CD1c-positive myeloid dendritic cell (primary cell): Measurements from ENCODE around the gene ADAMTS9.

ENCODE experiments used
- DNase-seq: peaks from one replicate; pipeline ENCODE4 v3.0.0-alpha.2; 2016; ENCODE audit errors: extremely low spot score

Gene ADAMTS9

DNA sequence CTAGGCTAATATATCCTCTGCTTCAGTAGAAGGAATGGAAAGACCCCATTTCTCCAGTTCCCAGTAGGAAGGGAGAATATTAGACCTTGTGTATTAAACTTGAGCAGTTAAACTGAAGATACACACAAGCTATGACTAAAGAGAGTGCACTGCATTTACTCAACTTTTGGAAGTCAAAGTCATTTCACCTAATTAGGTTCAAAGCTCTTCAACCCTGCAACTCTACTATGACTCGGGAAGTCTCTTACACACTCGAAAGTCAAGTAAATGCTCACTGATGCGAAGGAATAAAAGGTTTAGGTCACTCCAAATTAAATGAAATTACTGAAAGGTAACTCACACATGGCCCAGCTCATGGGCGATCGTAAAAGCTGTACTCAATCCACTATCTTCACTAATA, 33.8 kb downstream of the ADAMTS9 start:
- no peak for DNase-seq

DNA sequence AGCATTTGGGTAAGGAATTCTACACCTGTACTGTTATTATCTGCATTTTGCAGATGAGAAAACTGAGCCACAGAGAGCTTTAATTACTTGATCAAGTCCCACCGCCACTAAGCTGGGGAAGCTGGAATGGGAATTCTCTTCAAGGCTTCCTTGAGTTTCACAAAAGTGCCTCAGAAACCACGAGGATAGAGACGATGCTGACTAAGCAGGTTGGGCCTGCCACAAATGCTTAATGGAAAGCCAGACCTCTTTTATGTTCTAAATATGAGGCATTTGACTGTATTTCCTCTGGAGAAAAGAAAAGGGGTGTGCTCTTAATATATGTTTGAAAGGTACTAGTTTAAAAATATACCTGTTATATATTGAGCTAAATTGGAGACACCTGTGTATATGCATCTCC, 34.7 kb downstream of the ADAMTS9 start:
- no peak for DNase-seq

- DNase-seq = no peak
Observed at GRCh38 chr3:64651741-64652241, 36.0 kb downstream of the ADAMTS9 start.

- DNase-seq = no peak
Observed at GRCh38 chr3:64651303-64651702, 36.5 kb downstream of the ADAMTS9 start.

- DNase-seq = no peak
Observed at GRCh38 chr3:64650715-64651114, 37.1 kb downstream of the ADAMTS9 start.

DNA sequence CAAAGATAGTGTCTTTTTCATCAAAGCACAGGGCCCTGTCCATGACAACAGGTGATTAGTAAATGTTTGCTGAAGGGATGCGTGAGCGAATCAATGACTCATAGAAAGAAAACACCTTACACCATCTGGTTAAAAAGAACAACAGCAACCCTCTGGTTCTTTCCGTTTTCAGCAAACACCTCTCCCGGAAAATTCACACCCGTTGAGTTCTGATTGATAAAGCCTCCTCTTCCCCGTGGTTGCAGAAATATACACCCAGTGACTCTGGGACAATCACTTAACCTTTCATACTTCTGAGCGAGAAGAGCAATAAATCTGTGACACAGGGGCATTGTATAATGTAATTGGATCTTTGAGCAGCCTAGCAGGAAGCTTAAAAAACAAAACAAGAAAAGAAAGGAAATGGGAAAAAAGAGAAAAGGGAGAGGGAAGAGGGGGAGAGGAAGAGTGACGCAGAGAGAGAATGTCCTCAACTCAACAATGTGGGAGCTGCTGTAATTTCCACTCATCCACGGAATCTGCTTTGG, 37.6 kb downstream of the ADAMTS9 start:
- no peak for DNase-seq

- no peak for DNase-seq
Observed at GRCh38 chr3:64648927-64649906, 38.6 kb downstream of the ADAMTS9 start.

DNA sequence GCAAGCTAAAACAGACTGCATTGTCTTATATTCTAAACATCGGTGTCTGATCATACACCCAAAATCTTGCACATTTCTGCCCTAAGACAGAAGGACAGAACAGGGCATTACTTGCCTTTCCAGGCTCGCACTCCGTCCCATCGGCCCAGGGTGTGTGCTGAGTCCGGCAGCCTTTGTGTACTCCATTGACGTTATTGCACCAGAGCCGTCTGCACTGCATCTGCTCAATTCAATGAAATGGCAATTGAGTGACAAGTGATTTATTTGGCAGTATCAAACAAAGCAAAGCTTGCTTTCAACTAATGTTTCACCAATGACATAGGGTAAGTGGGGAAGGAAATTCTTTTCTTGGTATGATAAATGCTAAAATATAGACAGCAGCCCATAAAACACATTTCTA, 40.0 kb downstream of the ADAMTS9 start:
- DNase-seq = no peak

DNA sequence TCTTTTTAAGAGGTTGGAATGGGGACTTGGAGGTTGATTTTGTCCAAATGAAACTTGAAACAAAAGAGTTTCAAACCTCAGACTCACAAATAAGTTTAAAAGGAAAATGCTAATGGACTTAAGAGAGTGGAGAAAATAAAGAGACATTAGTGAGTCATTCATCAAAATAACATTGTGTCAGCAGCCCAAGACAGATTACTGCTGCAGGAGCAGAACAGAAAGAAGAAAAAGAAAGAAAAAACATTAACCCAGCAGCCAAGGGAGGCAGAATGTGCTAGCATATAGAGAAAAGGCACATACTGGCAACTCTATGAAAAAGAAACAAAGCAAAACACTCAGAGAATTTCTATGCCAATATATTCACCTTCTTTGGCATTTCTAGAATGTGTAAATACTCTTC, 42.6 kb downstream of the ADAMTS9 start:
- no peak for DNase-seq

DNA sequence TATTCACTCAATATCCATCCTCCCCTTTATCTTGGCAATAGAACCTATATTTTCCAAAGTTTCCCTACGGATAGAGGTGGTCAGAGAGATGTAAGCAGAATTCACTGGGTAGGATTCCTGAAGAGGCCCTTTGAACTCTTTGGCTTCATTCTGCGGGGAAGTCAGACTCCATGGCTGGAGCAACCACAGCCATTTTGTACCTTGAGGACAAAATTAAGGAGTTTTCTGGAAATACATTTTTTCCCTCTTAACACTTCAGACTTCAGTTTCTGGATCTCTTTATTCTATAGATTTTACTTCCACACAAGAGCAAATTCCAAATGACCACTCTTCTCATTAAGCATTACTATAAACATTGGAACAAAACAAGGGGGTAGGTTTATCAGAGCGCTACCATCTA, 43.3 kb downstream of the ADAMTS9 start:
- no peak for DNase-seq

DNA sequence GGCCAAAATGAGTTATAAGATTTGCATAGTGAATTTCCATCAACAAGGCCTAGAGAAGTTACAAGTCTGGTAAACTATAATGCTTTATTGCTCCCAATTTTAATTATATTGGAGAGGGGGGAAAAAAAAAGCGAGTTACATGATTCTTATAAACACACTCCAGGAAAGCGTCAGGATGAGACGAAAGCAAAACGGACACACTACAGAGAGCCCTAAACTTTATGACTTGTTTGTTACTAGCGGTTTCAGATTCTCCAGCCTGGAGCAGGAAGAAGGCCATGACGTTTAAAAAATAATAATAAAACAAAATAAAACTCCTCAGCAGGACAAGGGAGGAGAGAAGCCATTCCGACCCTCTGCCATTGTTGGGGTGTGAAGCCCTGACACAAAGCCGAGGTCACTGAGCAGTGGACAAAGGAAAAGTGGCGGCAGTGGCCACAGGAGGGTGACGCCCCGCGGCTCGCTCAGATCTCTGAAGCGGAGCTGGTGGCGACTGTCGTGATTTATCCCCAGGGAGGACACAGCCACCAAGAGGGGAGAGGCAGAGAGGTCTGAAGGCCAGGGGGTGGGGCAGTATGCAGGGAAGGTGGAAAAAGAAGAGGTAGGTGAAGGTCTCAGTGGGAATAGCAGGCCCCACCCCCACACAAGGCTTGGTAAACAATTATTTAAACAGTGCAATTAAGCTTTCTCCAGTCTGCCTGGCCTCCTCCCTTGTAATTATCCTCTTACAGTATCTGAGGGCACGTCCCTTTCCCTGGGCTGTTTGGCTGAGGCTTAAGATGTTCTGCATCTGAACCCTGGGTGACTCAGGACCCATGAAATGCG, 45.3 kb downstream of the ADAMTS9 start:
- no peak for DNase-seq

DNA sequence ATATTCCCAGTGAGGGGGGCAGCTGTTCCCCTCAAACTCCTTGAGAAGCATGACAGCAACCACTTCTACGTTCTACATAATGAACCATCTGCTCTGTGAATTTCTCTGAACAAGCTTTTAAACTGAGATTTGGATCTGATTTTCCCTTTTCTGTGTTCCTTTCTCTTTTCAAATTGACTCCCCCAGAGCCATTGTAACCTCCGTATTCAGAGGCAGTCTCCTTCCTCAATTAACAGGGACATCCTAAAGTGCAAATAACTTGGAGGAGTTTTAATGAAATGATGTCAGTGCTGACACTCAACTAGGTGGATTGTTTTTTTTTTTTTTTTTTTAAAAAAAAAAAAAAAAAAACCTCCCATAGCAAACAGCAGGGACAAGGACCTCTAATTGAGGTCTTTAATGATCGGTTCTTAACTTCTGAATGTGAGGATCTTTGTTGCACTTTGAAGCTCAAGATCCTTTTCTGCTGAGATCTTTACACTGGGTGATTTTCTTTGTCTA, 48.8 kb downstream of the ADAMTS9 start:
- no peak for DNase-seq

DNA sequence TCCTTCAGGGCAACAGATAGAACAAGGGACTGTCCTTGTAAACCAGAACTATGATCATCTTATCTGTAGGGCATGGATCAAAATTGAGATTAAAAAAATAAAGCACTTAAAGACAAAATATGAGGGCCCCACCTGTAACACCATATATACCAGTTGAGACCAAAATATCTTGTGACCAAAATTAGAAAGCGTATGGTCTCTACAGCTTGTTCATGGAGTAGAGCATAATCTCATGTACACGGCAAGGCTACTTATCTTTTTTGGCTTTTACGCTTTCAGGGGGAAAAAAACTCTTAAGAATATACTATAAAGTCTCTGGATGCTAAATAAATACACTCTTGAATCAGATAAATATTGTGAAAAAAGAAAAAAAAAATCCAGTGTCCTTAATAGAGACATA, 49.3 kb downstream of the ADAMTS9 start:
- no peak for DNase-seq

- no peak for DNase-seq
Observed at GRCh38 chr3:64634417-64634816, 53.4 kb downstream of the ADAMTS9 start.

DNA sequence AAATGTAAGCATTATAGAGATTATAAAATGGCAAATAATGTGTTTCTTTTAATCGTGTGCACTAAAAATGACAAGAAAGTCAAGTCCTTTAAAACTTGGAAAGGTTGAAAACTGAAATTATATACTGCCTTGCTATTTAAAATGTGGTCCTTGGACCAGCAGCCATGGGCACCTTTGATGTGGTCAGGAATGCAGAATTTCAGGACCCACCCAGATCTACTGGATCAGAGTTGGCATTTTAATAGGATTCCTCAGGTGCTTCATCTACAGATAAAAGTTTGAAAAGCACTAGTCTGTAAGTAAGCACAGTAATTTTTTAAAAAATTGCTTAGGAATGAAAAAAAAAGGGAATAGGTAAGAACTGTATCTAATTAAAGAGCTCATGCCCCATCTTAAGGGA, 55.8 kb downstream of the ADAMTS9 start:
- DNase-seq = no peak

GRCh38 chr3:64627471-64628321, 60.1 kb downstream of the ADAMTS9 start:
- no peak for DNase-seq

GRCh38 chr3:64627042-64627441, 60.8 kb downstream of the ADAMTS9 start:
- DNase-seq = no peak

DNA sequence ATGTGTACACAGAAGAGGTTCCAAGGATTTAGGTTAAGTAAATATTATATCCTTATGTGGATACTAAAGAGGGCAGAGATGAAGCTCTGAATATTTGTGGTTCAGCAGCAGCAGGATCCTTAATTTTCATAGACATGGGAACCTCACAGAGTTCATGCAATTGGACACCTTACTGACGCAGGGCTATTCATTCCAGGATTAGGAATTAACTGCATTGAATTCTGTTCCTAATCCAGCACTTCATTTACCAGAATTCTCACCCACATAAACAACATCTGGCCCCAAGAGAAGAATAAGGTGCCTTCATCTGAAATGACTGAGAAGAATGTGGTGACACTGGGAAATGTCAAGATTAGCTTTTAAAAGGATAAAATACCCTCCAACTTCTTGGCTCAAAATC, 62.4 kb downstream of the ADAMTS9 start:
- DNase-seq = no peak

DNA sequence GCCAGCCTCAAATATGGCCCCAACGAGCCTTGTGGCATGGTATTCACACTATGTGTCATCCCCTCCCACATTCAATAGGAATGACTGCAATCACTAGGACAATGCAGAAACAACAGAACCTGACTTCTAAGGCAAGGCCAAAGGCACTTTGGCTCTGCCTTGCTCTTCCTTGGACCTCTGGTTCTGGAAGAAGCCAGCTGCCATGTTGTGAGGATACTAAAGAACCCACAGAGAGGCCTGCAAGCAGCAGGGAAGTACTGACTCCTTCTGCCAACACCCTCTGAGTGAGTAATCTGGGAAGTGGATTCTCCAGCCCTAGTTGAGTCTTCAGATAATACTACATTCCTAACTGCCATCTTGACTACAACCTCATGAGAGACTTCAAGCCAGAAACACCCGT, 64.7 kb downstream of the ADAMTS9 start:
- DNase-seq = no peak

DNA sequence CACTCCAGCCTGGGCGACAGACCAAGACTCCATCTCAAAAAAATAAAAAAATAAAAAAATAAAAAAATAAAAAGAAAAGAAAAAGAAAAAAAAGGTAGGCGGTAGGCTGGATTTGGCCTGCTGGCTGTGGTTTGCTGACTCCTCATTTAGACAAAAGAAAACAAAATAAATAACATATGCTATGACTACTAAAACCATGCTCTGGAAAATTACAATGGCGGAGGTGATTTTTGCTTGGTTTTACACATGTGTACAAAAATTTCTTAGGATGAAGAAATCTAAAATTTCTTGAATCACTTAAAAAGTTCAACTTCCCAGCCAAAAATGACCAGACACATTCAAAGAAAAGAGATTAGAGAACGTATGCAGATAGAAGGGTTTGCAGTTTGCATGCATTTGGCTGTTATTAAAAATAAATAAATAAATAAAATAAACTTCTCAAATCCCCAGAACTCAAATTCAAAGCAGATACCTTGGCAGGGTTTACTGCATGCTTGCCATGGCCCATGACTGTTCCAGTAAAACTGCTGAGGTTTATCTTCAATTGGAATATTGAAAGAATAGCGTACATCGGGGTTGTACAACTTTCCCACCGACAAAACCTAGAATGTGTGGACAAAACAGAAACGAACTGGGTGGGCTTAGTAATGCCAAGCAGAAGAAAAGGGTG, 65.9 kb downstream of the ADAMTS9 start:
- no peak for DNase-seq

DNA sequence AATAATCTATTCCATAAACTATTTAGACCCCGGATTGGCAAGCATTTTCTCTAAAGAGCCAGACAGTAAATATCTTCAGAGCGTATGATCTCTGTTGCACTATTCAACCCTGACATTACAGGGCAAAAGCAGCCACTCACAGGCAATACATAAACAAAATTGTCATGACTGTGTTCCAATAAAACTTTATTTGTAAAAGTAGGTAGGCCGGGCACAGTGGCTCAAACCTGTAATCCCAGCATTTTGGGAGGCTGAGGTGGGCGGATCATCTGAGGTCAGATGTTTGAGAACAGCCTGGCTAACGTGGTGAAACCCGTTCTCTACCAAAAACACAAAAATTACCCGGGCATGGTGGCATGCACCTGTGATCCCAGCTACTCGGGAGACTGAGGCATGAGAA, 66.5 kb downstream of the ADAMTS9 start:
- DNase-seq = no peak
